GM18498 (cell line): ENCODE data around the gene SORCS2.

Experiments
- ATAC-seq: cut with Tn5 transposase; IDR thresholded peaks from one replicate; pipeline ENCODE4 v1.9.1; 2021; ENCODE audit warnings: mild to moderate bottlenecking, moderate library complexity; ENCODE audit not compliant: unreplicated experiment

SORCS2 gene

DNA sequence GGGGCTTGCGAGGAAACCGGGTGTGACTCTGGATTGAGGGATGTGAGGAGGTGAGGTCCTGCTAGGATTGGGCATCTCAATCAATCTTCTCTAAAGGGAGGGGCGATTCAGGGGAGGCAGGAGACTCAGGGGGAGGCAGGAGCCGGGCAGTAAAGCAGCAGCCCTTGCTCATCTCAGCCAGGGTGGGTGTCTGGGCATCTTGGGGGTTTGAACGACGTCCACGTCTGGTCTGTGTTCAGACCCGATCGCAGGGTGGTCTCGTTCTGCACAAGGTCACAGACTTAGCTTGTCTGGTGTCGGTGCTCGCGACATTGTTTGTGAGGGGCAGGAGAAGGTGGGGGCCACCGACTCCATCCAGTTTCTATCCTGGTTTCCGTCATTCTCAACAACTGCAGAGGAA is 473.7 kb downstream of the SORCS2 start:
- ATAC-seq, result no peak

DNA sequence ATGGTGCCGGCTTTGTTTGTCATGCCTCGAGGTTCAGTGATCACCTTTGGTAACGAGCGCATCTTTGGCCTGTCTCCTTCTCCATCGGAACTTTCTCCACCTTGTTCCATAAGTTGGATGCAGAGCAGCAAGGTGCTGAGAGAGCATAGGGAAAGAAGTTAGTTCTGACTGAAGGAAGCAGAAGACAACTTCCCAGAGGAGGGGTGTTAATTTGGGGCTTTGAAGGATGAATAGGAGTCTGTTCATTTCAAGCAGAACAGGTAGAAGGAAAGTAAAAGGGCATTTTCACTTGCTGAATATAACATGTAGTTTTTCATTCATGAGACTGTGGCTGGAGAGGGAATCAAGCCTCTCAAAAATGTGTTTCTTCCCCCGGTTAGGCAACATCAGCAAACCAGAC is 474.4 kb downstream of the SORCS2 start:
- ATAC-seq, result no peak

DNA sequence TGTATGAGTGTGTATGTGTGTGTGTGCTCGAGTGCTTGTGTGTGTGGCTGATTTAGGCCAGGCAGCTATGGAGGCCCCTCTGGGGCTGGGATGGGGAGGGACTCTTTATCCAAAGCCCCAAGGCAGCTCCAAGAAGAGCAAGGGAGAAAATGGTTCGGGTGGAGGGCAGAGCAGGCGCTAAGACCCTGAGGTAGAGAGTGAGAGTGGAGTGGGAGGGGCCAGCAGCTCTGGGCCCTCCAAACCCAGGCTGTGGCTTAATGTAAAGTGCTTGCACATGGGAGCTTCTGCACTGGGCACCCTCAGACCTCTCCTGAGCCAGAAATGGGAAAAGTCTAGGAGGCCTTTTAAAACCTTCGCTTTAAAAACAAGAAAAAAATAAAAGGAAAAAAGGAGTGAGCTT is 475.9 kb downstream of the SORCS2 start:
- no peak for ATAC-seq

DNA sequence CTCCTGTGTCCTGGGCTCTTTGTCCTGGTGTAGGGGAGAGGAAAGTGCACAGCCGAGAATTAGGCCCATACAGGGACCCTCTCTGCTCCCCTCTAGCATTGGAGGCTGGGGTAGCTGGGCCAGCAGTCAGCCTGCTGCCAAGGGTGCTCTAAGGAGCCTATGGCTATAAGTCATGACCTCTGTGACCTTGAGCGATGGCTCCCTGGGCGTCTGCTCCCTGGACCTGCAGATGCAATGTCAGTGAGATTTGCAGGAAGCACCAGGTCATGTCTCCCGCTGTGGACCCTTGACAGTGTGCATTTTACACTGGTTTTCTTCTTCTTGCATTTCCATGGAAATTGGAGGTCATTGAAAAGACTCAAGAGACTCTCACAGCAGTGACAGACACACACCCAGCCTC is 476.5 kb downstream of the SORCS2 start:
- ATAC-seq, result no peak

DNA sequence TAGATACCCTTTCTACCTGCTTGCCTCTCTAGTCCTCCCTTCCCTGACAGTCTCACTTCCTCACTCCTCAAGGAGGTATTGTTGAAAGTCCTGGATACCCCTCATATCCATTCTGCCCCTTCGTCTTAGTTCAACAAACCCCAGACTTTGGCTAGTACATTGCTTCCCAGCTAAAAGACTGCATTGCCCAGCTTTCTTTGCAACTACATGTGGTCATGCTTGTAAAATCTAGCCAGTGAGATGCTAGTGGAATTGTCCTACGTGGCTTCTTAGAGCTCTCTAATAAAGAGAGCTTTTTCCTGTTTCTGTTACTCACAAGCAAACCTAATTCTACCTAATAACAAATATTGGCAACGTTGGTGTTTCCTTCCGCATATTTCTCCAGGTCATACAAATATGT is 480.3 kb downstream of the SORCS2 start:
- ATAC-seq, result no peak

DNA sequence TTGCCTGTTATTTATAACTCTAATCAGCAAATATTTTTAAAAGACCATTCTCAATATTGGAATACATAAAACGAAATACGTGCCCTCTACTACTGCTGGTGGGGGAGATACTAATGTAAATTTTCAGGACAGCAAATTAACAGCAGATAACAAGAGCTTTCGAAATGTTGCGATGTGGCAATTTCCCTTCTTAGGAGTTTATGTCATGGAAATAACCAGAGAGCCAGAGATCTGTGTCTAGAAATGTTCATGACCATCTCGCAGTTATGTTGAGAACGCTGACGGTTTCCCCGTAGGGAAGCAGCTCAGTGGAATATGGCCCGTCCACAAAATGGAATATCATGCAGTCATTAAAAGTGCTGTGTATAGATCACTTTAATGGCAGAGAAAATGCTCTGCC is 480.8 kb downstream of the SORCS2 start:
- no peak for ATAC-seq

DNA sequence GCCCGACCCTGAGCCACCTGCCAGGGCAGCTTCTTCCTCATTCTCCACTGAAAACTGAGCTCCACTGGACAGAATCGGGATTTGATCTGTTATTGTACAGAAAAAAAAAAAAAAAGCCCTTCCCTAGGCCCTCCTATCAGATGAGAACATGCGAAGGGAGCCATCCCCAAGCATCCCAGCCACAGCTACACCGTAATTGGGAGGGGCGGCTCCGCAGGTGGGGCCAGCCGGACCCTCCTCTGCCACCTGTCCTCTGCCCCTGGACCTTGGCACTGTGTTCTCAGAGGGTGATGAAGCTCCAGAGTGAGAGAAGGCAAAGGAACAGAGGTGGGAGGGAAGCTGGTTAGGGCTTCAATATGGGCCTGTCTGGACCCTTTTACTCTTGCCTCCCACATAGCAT is 482.4 kb downstream of the SORCS2 start:
- no peak for ATAC-seq

DNA sequence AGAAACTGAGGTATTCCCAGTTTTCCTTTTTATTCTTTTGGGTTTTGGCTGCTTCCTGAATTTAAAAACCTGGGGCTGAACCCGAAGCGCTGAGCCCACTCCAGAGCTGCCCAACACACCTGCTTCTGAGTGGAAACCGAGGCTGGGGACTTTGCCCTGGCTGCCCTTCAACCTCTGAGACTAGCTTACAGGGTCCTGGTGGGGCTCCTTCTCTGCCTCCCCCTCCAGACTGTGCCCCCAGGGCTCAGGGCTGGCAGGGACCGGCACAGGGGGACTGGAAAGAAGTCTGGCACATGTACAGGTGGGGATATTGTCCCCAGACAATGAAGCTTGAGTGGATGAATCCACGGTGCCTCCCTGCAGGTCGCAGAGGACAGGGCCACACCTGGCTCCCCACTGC is 482.8 kb downstream of the SORCS2 start:
- no peak for ATAC-seq

DNA sequence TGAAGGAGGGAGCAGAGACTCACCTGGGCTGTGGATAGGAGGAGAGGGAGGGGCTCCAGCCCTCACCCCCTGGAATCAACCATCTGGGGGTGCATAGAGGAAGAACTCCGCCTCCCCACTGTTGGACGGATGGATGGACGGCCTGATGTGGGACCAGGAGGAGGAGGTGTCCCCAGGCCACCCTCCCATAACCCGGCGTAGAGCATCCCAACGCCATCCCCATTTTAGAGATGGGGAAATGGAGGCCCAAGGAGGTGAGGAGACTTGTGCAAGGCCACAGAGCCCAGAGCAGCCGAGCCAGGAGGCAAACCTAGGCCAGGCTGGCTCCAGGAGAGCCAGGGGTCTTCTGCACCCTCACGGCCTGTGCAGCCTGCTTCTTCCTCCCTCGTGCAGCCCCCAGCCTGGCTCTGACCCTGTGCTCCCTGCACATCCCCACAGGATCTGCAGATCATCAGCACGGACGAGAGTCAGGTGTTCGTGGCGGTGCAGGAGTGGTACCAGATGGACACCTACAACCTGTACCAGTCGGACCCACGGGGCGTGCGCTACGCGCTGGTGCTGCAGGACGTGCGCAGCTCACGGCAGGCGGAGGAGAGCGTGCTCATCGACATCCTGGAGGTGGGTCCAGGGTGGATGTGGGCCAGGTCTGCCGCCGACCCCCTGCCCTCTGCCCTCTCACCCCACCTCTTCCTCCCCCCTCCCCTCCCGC is 483.4 kb downstream of the SORCS2 start:
- ATAC-seq, result no peak

DNA sequence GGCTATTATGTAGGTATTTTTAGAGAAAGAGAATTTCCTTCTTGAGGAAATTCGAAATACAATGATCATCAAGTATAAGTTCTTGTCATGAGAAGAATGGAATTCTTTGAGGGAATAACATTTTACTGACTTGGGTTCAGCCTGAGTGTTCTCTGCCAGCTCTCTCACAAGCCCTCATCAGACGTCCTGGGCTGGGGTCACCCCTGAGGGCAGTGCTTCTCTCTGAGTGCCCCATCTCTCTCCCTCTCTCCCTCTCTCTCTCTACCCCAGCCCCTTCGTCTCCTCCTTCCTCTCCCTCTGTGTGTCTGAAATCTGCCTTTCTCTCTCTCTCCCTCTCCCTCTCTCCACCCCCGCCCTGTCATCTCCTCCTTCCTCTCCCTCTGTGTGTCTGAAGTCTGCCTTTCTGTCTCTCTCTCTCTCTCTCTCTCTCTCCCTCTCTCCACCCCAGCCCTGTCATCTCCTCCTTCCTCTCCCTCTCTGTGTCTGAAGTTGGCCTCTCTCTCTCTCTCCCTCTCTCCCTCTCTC is 484.1 kb downstream of the SORCS2 start:
- ATAC-seq, result no peak

DNA sequence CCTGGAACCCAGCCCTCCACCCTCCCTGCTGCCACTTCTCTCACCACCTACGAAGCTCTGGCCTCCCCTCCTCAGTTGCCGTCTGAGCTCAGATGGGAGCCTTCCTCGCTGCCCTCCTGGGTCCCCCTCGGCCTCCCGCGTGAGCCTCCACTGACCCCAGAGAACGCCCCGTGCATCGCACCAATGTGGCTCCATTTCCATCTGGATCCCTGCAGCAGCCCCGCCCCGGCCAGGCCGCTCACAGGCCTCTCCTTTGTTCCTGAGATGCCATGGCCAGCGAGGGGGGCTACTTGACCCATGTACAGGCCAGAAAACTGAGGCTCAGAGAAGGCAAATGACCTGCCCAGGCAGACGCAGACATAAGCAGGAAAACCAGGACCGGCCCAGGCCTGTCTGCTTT is 484.7 kb downstream of the SORCS2 start:
- no peak for ATAC-seq

DNA sequence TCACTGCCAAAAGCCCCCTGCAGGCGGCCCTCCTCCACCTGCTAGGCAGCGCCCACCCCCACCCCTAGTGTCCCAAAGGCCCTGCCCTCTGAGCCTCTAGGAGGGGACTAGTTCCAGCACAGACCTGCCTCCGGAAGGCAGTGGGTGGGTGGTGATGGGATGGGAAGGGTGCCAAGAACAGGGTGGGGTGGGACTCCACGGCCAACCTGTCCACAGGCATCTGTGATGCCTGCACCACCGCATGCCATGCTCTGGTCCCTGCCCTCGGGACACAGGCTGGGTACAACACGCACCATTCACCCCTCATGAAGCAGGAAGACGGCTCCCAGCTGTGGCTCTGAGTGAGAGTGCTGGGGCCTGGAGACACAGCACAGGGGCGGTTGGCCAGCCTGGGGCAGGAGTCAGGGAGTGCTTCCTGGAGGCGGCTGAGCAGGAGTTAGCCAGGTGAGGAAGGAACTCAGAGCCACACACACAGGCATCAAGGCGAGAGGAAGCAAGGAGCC is 485.5 kb downstream of the SORCS2 start:
- ATAC-seq, result no peak

DNA sequence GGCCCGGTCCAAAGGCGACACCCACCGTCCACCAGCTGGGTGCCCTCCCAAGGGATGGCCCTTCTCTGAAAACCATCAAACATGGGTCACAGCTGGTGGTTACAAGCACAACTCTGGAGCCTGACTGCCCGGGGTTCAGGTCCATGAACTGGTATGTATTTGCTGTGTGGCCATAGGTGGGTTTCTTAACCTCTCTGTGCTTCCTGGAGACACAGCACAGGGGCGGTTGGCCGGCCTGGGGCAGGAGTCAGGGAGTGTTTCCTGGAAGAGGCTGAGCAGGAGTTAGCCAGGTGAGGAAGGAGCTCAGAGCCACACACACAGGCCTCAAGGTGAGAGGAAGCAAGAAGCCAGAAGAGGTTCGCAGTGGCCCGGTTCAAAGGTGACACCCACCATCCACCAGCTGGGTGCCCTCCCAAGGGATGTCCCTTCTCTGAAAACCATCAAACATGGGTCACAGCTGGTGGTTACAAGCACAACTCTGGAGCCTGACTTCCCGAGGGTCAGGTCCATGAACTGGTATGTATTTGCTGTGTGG is 486.0 kb downstream of the SORCS2 start:
- no peak for ATAC-seq

DNA sequence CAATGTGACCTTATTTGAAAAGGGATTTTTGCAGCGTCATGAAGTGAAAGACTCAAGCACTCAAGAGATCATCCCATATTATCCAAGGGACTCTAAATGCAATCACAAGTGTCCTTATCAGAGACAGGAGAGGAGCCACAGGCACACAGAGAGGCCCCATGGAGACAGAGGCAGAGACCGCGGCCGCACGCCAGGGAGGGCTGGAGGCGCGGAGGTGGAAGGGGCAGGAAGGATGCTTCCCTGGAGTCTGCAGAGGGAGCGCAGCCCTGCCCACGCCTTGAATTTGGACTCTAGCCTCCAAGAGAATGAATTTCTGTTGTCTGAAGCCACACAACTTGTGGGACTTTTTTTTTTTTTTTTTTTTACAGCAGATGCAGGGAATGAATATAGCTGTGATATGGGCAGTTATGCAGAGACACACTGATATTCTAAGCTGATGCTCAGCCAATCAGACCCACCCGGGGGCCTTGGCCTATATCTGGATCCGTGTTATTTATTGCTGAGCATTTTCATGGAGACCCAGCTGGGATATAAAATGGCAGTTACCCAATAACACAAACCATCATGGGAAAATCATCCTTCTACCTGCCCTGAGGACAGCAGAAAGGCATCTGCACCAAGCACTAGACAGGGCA is 487.2 kb downstream of the SORCS2 start:
- ATAC-seq, result no peak

DNA sequence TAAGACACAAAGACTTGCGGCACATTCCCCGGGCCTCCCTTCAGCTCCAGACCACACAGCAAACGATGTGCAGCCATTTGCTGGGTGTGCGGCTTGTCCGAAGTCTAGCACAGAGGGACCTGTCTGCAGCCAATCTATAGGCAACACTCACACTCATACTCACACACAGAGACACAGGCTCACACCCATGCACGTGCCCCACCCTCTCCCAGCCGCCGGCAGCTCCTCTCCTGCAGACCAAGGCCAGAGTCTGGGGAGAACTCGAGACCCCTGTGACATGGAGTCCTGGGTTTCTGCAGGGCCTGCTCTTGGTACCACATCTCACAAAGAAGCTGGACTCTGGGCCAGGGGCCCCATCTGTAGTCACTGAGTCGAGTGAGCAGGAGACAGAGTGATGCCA is 487.8 kb downstream of the SORCS2 start:
- no peak for ATAC-seq

DNA sequence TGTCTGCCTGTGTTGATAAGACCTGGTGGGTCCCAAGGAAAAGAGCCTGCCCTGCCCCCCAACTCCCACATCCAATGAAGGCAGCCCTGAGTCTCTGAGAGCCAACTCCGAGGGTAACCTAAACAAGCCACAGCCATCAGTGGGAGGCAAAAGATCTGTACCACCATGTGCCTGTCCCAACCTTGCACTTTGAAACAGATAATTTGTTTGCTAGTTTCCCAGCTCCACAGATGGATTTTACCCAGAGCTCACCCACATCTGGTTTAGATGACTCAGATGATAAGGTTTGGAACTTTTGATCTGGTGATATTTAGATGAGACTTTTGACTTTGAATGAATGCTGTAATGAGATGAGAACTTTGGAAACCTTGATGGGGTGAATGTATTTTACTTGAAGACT is 488.4 kb downstream of the SORCS2 start:
- ATAC-seq, result no peak

DNA sequence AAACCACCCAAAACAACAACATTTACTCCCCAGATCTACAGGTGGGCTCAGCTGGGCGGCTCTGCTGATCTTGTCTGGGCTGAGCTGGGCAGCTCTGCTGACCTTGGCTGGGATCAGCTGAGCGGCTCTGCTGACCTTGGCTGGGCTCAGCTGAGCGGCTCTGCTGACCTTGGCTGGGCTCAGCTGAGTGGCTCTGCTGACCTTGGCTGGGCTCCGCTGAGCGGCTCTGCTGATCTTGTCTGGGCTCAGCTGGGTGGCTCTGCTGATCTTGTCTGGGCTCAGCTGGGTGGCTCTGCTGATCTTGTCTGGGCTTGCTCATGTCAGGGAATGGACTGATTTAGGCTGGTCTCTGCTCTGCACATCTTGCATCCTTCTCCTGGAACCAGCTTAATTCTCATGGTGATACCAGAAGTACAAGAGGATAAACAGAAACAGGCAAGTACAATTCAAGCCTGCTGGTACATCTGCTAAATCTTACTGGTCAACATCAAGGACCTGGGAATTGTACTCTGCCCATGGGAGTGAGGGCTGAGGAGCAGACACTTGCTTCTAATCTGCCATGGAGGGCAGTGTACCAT is 490.9 kb downstream of the SORCS2 start:
- no peak for ATAC-seq

DNA sequence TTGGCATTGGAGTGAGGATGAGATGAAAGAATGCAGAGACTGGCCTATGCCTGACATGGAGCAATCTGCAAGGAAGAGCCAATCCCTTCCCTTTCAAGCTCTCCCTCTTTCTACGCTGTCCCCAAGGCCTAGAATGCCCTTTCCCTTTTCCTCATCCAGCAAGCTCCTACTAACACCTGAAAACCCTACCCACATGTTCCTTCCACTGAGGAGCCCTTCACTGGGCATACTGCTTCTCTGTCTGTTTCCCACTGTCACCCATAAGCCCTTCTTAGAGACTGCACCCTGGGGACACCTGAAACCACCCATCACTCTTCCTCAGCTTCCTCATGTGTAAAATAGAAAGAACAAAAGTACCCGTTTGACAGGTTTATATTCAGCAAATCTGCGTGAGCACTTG is 492.0 kb downstream of the SORCS2 start:
- no peak for ATAC-seq

DNA sequence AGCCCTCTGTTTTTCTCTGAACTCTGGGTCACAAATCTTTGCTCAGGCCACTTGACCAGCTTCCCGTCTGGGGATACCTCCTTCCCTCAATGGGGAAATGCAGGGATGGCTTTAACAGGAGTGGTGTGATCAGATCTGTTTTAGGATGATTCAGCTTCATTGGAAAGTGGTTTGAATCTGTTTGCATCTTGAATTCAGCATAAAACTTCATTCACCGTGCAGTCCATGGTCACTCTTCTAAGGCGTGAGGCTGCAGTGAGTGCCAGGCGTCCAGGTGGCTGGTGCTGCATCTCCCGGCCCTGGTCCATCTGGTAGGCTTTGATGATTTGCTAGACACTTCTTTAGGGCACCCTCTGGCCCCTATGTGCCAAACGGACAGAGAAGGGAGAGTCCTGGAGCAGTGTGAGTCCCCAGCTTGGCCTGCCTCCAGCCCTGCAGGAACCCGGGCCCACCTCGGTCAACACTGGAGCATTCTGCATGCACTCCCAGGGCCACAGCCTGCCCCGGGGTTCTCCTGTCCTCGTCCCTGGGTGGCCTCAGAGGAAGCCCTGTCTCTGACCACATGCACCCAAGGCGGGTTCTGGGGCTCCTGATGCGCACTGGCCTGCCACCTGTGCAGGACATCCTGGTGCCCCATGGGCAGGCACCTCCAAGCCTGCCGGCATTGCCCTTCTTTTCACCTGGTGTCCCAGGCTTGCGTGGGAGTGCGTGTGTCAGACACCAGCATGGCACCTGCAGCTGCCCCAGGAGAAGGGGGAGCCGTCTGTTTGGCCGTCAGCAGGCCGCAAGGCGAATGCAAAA is 493.9 kb downstream of the SORCS2 start:
- no peak for ATAC-seq

DNA sequence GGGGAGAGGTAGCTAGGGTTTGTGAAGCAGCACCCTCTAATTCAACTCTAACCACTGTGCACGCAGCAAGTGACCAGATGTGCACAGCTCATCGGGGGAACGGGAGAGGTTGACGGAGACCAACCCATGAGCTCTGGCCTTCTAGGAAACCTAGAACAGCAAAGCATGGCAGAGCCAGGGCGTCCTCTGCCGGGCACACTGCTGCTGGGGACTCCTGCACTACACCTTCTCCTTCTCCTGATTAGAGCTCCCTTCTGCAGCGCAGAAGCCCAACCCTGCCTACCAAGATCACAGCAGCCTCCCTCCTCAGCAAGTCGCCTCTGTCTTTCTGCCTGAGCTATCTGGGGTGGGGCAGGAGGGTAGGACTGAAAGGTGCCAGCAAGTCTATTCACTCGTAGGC is 494.7 kb downstream of the SORCS2 start:
- no peak for ATAC-seq

DNA sequence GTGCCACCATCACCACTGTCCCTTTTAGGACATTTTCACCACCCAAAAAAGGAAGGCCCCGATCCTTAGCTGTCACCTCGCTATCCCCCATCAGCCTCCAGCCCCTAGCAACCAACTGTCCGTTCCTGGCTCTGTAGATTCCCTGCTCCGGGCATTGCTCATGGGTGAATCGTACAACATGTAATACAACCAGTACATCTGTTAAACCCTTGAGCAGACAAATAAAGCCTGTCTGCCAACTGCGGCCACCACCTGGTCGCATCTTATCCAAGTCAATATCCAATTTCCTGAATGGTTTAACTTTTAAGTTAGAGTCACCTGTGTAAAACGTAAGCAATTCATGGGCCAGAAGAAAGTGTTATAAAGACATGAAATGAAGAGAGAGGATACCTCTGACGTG is 495.5 kb downstream of the SORCS2 start:
- no peak for ATAC-seq
